HT1080 (cell line): ENCODE measurements around the gene FRRS1. TPM values are rescaled to one million over a fixed set of nuclear protein-coding genes. Genes with fewer than 3 reads are reported as not detected.
"Not testable (repeated sequence)": the region's sequence is repeated elsewhere in the genome, so short reads cannot be mapped to it uniquely, and the experiment has no call there.

ENCODE experiments used
- DNase-seq: peaks from one replicate; pipeline ENCODE4 v3.0.0-alpha.2; 2015; ENCODE audit warnings: low read depth
- polyA plus RNA-seq, 2 experiments: library from polyadenylated mRNA; depleted of rRNA; stranded (reverse); fragments of >200 nt; gene quantifications; 2 replicates each; pipeline ENCODE4 v1.2.3, GENCODE V29; 2015
- total RNA-seq: library from RNA; depleted of rRNA; stranded (reverse); fragments of >200 nt; shearing (Covaris generic); gene quantifications from 2 replicates; pipeline ENCODE4 v1.2.3, GENCODE V29; 2014; rRNA removed

FRRS1 gene
- 1.9 and 4.0 TPM in 2 replicates for total RNA-seq
- polyA plus RNA-seq (2015; cell fraction: cytosol; rRNA removed), result 1.3 and 1.7 TPM in 2 replicates
- 5.1 and 5.8 TPM in 2 replicates for polyA plus RNA-seq (2015; cell fraction: nucleus; rRNA removed)

DNA sequence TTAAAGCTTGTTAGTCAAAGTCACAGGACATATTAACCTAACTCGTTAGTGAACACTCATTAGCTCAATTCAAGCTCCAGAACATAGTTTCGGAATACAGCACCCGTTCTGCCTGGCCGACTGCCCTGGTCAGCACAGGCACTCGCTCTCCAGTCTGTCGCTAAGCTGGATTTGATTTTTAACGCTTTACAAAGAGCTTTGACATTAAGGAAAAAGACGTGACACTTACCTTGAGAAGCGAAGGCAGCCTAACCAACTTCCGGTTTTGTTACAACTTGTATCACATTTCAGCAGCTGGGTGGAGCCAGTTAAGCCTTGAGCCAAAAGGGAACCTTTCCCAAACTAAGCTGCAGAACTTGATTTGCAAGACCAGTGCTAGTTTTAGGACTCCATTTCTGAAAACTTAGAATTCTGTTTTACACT, at the start of gene FRRS1:
TSS of gene FRRS1 (minus strand) at position 258 of the 423 bp plus-strand sequence. CDS start 17,867 bp downstream, outside the sequence.
- DNase-seq, result peak; percentile 58

DNA sequence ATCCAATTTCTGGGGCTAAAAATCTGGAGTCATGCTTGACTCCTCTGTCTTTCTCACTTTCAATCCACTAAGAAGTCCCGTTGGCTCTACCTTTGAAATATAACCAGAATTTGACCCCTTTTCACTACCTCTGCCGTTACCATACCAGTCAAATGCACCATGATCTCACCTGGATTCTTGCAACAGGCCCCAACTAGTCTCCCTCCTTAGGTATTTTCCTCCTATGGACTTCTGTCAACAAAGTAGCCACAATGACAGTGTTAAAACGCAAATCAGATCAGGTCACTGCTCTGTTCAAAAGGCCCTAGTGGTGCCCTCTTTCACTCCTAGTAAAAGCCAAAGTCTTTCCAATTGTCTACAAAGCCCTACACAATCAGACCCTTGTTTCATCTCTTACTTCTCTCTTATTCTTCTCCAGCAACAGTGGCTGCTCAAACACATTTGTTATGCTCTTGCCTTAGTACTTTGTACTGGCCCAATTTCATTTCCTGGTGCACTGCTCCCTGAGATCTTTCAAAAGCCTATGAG, 48.0 kb upstream of the FRRS1 start:
- DNase-seq, result no peak

DNA sequence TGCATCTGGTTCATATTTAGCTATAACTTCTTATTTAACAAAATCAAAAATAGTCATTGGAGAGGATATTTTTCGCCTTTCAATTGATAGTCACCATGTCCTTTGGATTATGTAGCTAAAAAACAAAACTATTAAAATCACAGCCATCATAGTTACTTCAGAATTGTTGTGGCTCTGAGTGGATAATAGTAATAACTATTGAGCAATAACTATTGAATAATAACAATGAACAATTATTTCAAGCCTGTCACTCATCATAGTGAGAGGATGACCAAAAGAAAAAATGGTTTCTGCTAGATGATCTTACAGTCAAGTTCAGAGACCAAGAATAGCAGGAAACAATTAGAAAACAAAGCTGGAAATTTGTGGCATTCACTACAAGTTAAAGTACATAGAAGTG, 45.3 kb upstream of the FRRS1 start:
- no peak for DNase-seq

GRCh38 chr1:99811075-99811474, 44.6 kb upstream of the FRRS1 start:
- DNase-seq, result no peak

GRCh38 chr1:99808391-99809115, 42.1 kb upstream of the FRRS1 start:
- peak; percentile 83 for DNase-seq

DNA sequence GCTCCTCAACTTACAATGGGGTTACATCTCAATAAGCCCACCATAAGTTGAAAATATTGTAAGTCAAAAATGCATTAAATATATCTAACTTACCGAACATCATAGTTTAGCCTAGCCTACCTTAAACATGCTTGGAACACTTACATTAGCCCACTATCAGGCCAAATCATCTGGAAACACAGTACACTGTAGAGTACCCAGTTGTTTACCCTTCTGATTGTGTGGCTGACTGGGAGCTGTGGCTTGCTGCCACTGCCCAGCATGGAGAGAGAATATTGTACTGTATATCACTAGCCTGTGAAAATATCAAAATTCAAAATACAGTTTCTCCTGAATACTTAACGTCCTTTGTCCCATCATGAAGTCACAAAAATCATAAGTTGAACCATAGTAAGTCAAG, 40.4 kb upstream of the FRRS1 start:
- no peak for DNase-seq

DNA sequence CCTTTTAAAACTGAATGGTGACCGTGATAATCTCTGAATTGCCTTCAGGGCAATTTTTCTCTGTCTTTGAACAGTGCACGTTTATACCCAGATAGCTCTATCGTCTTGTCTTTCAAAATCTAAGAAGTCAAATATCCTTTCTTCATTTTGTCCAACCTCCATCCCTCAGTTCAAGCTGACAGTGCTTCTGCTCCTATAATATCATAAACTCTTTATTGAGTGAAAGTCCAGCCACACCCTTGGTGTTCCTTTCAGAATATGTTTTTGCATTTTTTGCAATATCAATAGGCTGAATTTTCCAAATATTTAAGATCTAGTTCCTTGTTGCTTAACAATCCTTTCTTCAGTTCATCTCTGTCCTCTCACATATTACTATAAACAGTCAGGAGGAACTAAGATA, 35.1 kb upstream of the FRRS1 start:
- no peak for DNase-seq

GRCh38 chr1:99793861-99794260, 27.4 kb upstream of the FRRS1 start:
- DNase-seq, result not testable (repeated sequence)

- DNase-seq, result no peak
Measured at GRCh38 chr1:99789715-99790114, 23.3 kb upstream of the FRRS1 start.

DNA sequence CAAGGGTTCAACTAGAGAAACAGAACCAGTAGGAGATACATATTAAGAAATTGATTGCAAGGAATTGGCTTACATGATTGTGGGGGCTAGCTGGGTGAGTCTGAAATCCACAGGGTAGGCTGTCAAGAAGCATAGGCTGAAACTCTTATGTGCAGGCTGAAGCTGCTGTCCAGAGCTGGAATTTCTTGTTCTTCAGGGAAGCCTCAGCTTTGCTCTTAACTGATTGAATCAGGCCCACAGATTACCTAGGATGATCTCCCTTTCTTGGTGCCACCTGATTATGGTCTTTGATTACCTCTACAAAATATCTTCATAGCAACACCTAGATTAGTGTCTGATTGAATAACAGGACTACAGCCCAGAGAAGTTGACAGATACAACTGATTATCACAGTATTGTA, 22.5 kb upstream of the FRRS1 start:
- no peak for DNase-seq

DNA sequence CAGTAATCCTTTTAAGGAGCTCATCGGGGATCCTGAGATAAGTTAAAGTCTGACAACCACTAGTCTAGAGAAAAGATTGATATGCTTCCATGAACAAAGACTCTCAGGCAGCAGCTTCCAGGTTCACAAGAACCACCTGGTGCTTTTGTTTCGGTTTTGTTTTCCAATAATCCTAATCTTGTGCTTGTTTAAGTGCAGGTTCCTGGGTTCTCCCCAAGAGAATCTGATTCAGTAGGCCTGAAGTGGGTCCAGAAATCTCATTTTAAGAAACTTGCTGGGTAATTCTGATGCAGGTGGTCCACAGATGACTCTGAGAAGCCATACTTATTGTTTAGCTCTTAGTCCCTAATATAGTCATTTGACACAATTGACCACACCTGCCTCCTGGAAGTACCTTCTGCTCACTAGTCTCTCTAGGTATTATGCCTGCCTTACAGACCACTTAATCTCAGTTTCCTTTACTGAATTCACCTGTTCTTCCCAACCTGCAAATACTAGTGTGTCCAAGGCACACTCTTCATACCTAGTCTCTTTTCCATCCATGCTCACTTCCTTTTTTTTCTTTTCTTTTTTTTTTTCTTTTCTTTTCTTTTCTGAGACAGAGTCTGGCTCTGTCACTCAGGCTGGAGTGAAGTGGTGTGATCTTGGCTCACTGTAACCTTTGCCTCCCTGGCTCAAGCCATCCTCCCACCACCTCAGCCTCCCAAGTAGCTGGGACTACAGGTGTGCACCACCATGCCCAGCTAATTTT, 20.5 kb upstream of the FRRS1 start:
- DNase-seq, result no peak

GRCh38 chr1:99784809-99785255, 18.4 kb upstream of the FRRS1 start:
- DNase-seq, result no peak

- DNase-seq, result no peak
Measured at GRCh38 chr1:99784143-99784542, 17.7 kb upstream of the FRRS1 start.

DNA sequence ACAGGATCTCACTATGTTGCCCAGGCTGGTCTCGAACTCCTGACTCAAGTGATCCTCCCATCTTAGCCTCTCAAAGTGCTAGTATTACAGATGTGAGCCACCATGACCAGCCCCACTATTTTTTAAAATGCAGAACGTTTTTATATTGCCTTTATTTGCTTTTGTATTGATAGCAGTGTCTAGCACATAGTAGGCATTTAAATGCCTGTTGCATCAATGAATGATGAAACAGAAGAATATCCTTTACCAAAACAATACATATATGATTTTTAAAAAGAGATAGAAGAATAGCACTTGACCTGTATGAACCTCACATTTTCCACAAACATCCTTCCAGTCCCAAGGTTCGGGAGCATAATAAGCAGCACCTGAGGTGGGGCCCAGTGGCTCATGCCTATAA, 16.5 kb upstream of the FRRS1 start:
- no peak for DNase-seq

DNA sequence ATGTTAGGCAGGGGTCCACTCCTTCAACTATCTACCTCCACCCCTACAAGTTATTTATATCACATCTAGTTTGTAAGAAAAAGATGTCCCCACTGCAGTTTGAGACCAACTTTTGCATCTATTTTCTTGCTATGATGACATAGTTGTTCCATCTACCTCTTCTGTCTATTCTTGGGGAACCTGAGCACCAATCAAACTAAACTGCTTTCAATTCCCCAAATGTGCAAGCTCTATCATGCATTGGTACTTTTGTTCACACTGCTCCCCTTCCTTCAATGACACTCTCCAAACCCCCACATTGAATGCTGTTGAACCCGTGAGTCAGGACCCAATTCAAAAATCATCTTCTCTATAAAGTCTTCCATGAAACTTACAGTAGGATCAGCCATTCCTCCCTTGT, 16.0 kb upstream of the FRRS1 start:
- DNase-seq, result no peak

DNA sequence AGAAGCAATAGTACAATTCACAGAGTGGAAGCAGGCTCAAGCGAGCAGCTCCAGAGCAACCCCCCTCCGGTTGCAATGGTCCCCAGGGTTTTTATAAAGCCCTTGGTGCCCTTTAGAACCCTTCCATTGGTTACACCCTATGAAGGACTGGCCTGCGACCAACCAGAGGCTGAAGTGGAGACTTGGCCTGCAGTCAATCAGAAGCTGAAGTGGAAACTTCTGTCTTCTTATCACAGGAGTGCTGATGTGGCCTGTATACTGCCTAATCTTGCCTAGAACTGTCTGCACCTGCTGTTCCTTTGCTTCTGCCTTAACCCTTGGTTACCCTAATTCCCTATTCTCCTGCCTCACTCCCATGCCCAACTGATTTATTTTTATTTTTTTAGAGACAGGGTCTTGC, 15.4 kb upstream of the FRRS1 start:
- no peak for DNase-seq

DNA sequence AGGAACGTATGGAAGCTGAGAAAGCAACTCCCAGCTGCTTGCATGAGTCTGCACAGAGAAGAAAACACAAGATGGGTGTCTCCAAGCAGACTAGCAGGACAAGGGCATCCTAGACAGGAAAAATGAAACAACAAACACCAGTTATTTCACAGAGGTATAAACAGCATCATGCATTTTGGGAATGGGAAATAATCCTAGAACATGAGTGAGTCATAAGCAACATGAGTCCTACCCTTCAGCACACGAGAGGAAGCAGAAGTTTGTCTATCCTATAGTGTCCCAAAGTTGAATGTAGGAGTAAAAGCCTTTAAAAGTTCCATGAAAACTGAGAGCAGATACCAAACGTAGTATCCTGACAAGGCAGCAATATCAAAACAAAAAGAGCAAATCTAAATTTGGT, 11.3 kb upstream of the FRRS1 start:
- DNase-seq, result no peak

- no peak for DNase-seq
Measured at GRCh38 chr1:99776120-99776519, 9.7 kb upstream of the FRRS1 start.

DNA sequence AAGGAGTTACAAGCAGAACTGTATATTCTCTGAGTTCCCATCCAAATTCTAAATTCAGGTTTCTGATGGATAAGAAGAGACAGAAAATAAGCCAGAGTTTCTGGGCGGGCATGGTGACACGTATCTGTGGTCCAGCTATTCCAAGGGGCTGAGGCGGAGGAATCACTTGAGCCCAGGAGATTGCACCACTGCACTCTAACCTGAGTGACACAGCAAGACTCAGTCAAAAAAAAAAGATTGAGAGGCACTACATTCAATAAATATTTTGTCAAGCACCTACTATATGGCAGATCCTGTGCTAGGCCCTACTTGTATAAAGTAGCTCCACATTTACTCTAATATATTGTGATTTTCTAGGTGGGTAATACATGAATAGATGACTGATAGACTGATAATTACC, 6.4 kb upstream of the FRRS1 start:
- DNase-seq, result no peak

DNA sequence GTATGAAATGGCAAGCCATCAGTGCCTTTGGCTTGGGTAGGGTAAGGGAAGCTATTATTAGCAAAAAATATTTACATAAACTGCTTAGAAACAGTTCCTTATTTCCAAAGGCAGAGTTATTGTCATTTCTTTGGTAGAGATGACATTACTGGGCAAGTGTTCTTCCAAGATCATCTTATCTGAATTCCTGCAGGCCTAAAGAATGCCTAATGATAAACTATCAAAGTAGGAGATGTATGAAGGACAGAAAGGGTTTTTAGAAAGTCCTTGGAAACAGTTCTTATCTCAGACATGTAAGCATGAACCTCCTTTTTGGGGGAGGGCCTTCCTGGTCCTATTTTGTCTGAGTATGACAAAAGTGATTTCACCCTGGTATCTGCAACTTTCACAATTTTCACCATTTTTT, 5.1 kb upstream of the FRRS1 start:
- no peak for DNase-seq

- no peak for DNase-seq
Measured at GRCh38 chr1:99768524-99769245, 2.2 kb upstream of the FRRS1 start.

DNA sequence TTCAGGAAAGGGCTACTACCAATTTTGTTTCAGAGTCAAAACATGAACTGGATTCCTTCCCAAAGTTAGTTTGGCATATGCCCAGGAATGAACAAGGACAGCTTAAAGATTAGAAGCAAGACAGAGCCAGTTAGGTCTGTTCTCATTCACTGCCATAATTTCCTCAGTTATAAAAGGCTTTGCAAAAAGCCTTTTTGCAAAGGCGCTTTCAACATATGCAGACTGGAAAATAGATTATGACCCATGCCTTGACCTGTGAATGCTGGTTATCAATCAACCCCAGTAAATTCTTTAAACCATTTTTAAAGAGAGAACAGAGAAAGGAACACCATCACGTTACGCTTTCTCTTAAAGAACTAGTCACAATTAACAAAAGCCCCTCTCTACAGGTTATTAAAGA, 1.7 kb upstream of the FRRS1 start:
- DNase-seq, result no peak
